K562 (cell line): ENCODE data around the gene MPP7. TPM values are rescaled to one million over a fixed set of nuclear protein-coding genes. Genes with fewer than 3 reads are reported as not detected.

ENCODE experiments used
- AFF4 ChIP-seq: sonication (generic); formaldehyde crosslinking; IDR thresholded peaks from 2 replicates; pipeline ENCODE4 v1.8.0; 2023; ENCODE audit warnings: mild to moderate bottlenecking, missing genetic modification reagents
- EHMT2 ChIP-seq: fragments of 450-650 bp; IDR thresholded peaks from 2 replicates; pipeline ENCODE4 v1.6.1; 2018; ENCODE audit warnings: antibody characterized with exemption
- FOXO4 ChIP-seq: fragments of 450-650 bp; formaldehyde crosslinking; IDR thresholded peaks from 2 replicates; pipeline ENCODE4 v1.4.0; 2020; ENCODE audit warnings: mild to moderate bottlenecking, moderate library complexity
- GTF3C2 ChIP-seq: IDR thresholded peaks from 3 replicates; pipeline ENCODE4 v1.6.1; 2011; ENCODE audit warnings: borderline replicate concordance, mild to moderate bottlenecking, moderate library complexity; ENCODE audit not compliant: insufficient read length; ENCODE audit errors: extremely low read depth
- NR2C1 ChIP-seq, 2 experiments: fragments of 450-650 bp; IDR thresholded peaks; 2 replicates each; pipeline ENCODE4 v1.6.1; 2017; ENCODE audit warnings: mild to moderate bottlenecking in 2 of 2, antibody characterized with exemption in 1 of 2, inconsistent platforms in 1 of 2, missing compliant biosample characterization in 1 of 2, missing genetic modification characterization in 1 of 2
- RAD21 ChIP-seq, 2 experiments: fragments of 250-450 bp in 1 of 2; fragments of 450-650 bp in 1 of 2; sonication (Bioruptor Pico) in 1 of 2; formaldehyde crosslinking in 1 of 2; IDR thresholded peaks in 1 of 2; conservative IDR thresholded peaks in 1 of 2; 2 replicates each; pipeline versions ENCODE4 v1.4.0 to v1.8.0; 2020 to 2022; ENCODE audit warnings: mild to moderate bottlenecking in 2 of 2, moderate library complexity in 1 of 2
- RBM25 ChIP-seq: fragments of 200-400 bp; formaldehyde crosslinking; IDR thresholded peaks from 2 replicates; pipeline ENCODE4 v1.6.1; 2018; ENCODE audit warnings: low read length, low read depth, moderate library complexity; ENCODE audit not compliant: severe bottlenecking
- ZBTB34 ChIP-seq: fragments of 250-450 bp; sonication (Bioruptor Pico); IDR thresholded peaks from 2 replicates; pipeline ENCODE4 v1.8.0; 2021; ENCODE audit warnings: mild to moderate bottlenecking, moderate library complexity
- ZBTB8A ChIP-seq: fragments of 450-650 bp; IDR thresholded peaks from 2 replicates; pipeline ENCODE4 v1.6.1; 2018; ENCODE audit warnings: mild to moderate bottlenecking, moderate library complexity; ENCODE audit not compliant: partially characterized antibody
- ZNF280A ChIP-seq: fragments of 450-650 bp; IDR thresholded peaks from 2 replicates; pipeline ENCODE4 v1.6.1; 2018; ENCODE audit warnings: mild to moderate bottlenecking, low read depth; ENCODE audit not compliant: partially characterized antibody
- polyA plus RNA-seq, 8 experiments: library from polyadenylated mRNA; depleted of rRNA in 4 of 8; stranded (reverse) in 5 of 8; unstranded in 3 of 8; fragments of >200 nt; fragmentation: Nextera tagmentation in 2 of 8; fragmentation: Illumina TruSeq in 1 of 8; extraction: Ambion mirVana in 2 of 8; extraction: Trizol in 1 of 8; gene quantifications; 2 replicates each; pipeline versions ENCODE4 v1.2.1 to v1.2.3, GENCODE V29; 2011 to 2014; ENCODE audit warnings: inconsistent platforms in 1 of 8, missing spikeins in 1 of 8
- total RNA-seq, 7 experiments: library from RNA; depleted of rRNA in 6 of 7; stranded (reverse); fragments of >200 nt in 6 of 7; fragmentation: Illumina TruSeq in 2 of 7; extraction: Trizol in 2 of 7; gene quantifications; 2 replicates each; pipeline versions ENCODE4 v1.2.1 to v1.2.3, GENCODE V29; 2011 to 2021; ENCODE audit warnings: low replicate concordance in 1 of 7

The MPP7 gene
- total and polyA plus RNA-seq, 9 of the 15 experiments (the other 6 are each of a cell fraction or from before 2014, with no cell fraction given), result 0.03 to 0.50 (median 0.23) TPM

- TF ChIP-seq ZBTB34 (CRISPR knock-in tag), result no peak
- no peak for TF ChIP-seq AFF4
- no peak for TF ChIP-seq GTF3C2
- TF ChIP-seq FOXO4 (CRISPR knock-in tag), result no peak
- TF ChIP-seq NR2C1 (IDR thresholded peaks at IDR 0.05), result no peak
- no peak for TF ChIP-seq NR2C1 (tag; IDR thresholded peaks at IDR 0.05)
- no peak for TF ChIP-seq RBM25
- no peak for TF ChIP-seq ZNF280A
- no peak for TF ChIP-seq RAD21 (CRISPR knock-in tag; conservative IDR thresholded peaks at IDR 0.05 in 1 of 2, IDR thresholded peaks at IDR 0.05 in 1 of 2)
- no peak for TF ChIP-seq EHMT2
- no peak for TF ChIP-seq ZBTB8A
These were observed 29.9 kb upstream of the MPP7 start (continued) for GRCh38 chr10:28332726-28333125.
